Hematopoietic multipotent progenitor cell treated with erythropoietin and hydrocortisone succinate and interleukin-3 and kit ligand, for 15 days (in vitro differentiated cells): ENCODE results near the gene PCID2.
"Not testable (repeated sequence)": the region's sequence is repeated elsewhere in the genome, so short reads cannot be mapped to it uniquely, and the experiment has no call there.

Experiments used
- DNase-seq: peaks from one replicate; pipeline ENCODE4 v3.0.0-alpha.2; 2015; ENCODE audit warnings: low spot score

The PCID2 gene

GRCh38 chr13:113164492-113164891, 44.0 kb downstream of the PCID2 start:
- no peak for DNase-seq

GRCh38 chr13:113162783-113163685, 45.4 kb downstream of the PCID2 start:
- DNase-seq = no peak

- DNase-seq = not testable (repeated sequence)
These were observed 46.5 kb downstream of the PCID2 start for GRCh38 chr13:113161975-113162374.

DNA sequence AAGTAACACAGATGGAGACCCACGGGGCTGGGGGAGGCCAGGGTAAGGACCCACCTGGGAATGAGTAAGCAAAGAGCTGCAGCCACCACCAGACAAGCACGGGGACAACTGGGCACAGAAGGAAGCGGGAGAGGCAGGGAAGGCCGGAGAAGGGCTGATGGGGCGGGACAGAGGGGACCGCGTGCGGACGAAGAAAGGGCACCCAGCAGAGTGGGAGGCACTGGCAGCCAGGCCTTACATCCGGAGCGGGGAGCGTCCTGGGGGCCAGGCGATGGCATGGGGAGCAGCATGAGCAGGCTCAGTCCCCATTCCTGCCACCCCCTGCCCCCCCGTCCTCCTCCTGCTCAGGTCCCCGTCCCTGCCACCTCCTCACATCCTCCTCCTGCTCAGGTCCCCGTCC, 47.0 kb downstream of the PCID2 start:
- no peak for DNase-seq

- DNase-seq = no peak
These were observed 47.5 kb downstream of the PCID2 start for GRCh38 chr13:113160983-113161382.

DNA sequence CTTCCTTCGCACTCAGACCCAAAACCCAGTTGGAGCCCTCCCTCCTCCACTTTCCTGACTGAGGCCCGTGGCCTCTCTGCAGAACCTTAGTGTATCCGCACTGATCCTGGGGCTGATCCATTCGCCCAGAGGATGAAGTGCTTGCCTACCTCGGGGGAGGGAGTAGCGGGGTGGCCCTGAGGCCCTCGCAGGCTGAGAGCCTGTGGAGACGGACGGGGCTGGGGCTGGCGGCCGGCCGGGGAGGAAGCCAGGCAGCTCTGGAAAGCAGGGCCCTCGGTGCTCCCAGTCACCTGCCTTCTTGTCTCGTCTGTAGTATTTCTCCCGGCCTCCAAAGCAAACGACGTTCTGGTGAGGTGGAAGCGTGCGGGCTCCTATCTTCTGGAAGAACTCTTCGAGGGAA, 48.8 kb downstream of the PCID2 start:
- DNase-seq = no peak

DNA sequence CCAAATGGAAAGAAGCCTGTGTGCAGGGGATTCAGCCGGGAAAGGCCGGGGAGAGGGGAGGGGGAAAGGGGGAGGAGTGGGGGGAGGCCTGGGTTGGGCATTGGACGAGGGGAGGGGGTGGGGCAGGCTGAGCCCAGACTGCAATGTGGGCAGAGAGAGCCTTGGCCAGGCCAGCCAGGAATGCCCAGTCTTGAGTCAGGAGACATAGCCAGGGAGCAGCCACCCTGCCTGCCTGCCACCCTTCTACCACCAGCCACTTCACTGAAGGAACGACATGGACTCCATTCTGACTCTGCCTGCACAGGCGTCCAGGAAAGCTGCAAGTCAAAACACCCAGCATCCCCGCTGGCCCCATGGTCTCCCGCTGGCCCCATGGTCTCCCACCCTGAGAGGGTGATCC, 49.5 kb downstream of the PCID2 start:
- DNase-seq = no peak

GRCh38 chr13:113157929-113158747, 50.3 kb downstream of the PCID2 start, which contains the start of gene PROZ:
Gene PROZ, plus strand, starts transcription at chr13:113158648. Its CDS starts 13 bp downstream, at chr13:113158661.
- DNase-seq = no peak

- DNase-seq = no peak
These were observed 51.1 kb downstream of the PCID2 start for GRCh38 chr13:113157206-113157928.

DNA sequence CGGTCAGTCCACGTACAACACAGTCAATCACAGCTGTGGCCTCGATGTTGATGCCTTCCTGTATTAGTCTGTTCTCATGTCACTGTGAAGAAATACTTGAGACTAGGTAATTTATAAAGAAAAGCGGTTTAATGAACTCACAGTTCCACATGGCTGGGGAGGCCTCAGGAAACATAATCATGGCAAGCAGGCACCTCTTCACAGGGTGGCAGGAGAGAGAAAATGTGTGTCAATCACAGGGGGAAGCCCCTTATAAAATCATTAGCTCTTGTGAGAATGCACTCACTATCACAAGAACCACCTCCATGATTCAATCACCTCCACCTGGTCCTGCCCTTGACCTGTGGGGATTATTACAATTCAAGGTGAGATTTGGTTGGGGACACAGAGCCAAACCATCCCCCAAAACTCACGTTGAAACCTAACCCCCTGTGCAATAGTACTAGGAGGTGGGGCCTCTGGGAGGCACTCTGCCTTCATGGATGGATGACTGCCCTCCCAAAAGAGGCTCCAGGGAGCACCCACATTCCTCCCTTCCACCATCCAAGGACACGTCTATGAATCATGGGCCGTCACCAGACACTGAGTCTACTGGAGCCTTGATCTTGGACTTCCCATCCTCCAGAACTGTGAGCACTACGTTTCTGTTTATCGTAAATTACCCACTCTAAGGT, 52.4 kb downstream of the PCID2 start:
- DNase-seq = no peak

DNA sequence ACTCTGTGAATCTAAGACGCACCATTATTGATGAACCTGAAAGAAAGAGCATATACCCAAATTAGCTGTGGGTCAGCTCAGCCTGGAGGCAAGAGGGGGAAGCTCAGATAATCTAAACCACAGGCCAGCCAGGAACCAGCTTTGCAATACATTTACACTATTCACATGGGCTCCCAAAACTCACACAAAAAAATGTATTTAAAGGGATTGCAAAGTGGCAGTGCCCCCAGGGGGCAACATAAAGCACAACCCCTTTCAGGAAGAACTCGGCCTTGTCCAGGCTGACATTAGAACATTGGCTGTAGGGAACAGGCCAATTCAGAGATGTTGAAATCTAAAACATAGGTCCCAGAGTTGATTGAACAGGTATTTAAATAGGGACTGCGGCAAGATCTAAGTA, 53.3 kb downstream of the PCID2 start:
- DNase-seq = no peak

DNA sequence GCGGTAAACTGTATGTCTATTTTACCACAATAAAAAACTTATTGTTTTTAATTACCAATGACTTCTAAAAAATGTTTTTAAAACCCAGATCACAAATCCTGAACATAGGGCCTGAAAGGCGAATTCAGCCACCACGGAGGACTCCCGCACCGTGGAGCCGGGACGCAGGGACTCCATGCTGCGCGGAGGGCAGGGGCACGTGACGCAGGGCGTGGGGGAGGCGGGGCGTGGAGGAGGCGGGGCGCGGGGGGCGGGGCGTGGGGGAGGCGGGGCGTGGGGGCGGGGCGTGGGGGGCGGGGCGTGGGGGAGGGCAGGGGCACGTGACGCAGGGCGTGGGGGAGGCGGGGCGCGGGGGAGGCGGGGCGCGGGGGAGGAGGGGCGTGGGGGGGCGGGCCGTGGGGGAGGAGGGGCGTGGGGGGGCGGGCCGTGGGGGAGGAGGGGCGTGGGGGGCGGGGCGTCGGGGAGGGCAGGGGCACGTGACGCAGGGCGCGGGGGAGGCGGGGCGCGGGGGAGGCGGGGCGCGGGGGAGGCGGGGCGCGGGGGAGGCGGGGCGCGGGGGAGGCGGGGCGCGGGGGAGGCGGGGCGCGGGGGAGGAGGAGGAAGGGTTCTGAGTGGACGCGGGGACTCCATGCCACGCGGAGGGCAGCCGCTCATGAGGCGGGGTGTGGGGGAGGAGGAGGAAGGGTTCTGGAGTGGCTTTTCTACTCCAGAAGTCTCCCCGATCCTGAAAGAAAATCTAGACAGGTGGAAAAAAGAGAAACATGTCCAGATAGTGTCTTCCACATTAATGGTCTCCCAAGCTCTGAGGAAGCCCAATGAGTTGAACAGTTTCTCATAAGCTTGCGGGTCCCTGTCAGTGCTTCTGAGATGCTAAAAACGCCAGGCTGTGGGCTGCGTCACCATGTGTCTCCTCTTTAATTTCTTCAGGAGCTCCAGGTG, 54.4 kb downstream of the PCID2 start:
- peak; percentile 79 for DNase-seq

GRCh38 chr13:113152984-113153809, 55.3 kb downstream of the PCID2 start:
- DNase-seq = no peak

DNA sequence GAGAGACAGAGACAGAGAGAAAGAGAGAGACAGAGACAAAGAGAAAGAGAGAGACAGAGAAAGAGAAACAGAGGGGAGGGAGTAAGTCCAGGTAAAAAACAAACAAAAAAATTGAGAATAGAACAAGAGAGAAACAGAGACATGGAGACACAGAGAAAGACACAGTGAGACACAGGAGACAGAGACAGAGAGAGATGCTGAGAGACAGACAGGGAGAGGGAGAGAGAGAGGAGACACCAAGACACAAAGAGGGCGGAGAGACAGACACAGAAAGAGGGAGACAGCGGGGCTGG, 55.8 kb downstream of the PCID2 start:
- no peak for DNase-seq

GRCh38 chr13:113151745-113152690, 56.5 kb downstream of the PCID2 start:
- no peak for DNase-seq

GRCh38 chr13:113150550-113151365, 57.7 kb downstream of the PCID2 start:
- no peak for DNase-seq

- no peak for DNase-seq
These were observed 58.5 kb downstream of the PCID2 start for GRCh38 chr13:113149711-113150549.
